CD4-positive, alpha-beta T cell treated with Interleukin-12 subunit alpha and Interleukin-12 subunit beta, for 1 hour (primary cell): ENCODE results near the gene ARIH1.
"Not testable (repeated sequence)": the region's sequence is repeated elsewhere in the genome, so short reads cannot be mapped to it uniquely, and the experiment has no call there.

Source experiments
- DNase-seq: peaks from one replicate; pipeline ENCODE4 v3.0.0-alpha.2; 2020

Gene ARIH1

GRCh38 chr15:72473614-72474465, at the start of gene ARIH1:
Gene ARIH1, plus strand, starts transcription at chr15:72474330. Its CDS starts 310 bp downstream, at chr15:72474640.
- peak; percentile 96 for DNase-seq

GRCh38 chr15:72426753-72427152, 47.4 kb upstream of the ARIH1 start:
- DNase-seq, result no peak

- no peak for DNase-seq
Measured at GRCh38 chr15:72437650-72438316, 36.3 kb upstream of the ARIH1 start.

GRCh38 chr15:72442848-72443247, 31.3 kb upstream of the ARIH1 start:
- DNase-seq, result not testable (repeated sequence)

GRCh38 chr15:72445426-72445825, 28.7 kb upstream of the ARIH1 start:
- no peak for DNase-seq

- DNase-seq, result no peak
Measured at GRCh38 chr15:72450805-72451204, 23.3 kb upstream of the ARIH1 start.

GRCh38 chr15:72451224-72451623, 22.9 kb upstream of the ARIH1 start:
- DNase-seq, result no peak

- no peak for DNase-seq
Measured at GRCh38 chr15:72456684-72457083, 17.4 kb upstream of the ARIH1 start.

- DNase-seq, result no peak
Measured at GRCh38 chr15:72460402-72460801, 13.7 kb upstream of the ARIH1 start.

GRCh38 chr15:72463702-72464101, 10.4 kb upstream of the ARIH1 start:
- DNase-seq, result no peak

- no peak for DNase-seq
Measured at GRCh38 chr15:72464251-72464650, 9.9 kb upstream of the ARIH1 start.

GRCh38 chr15:72468103-72468502, 6.0 kb upstream of the ARIH1 start:
- no peak for DNase-seq

GRCh38 chr15:72472992-72473610, 1.0 kb upstream of the ARIH1 start:
- peak; percentile 26 for DNase-seq

- peak; percentile 44 for DNase-seq
Measured at GRCh38 chr15:72474466-72474911, 359 bp downstream of the ARIH1 start.

GRCh38 chr15:72474912-72475628, 940 bp downstream of the ARIH1 start:
- peak; percentile 80 for DNase-seq

- no peak for DNase-seq
Measured at GRCh38 chr15:72475674-72476073, 1.5 kb downstream of the ARIH1 start.

GRCh38 chr15:72476330-72476729, 2.2 kb downstream of the ARIH1 start:
- DNase-seq, result not testable (repeated sequence)

GRCh38 chr15:72481015-72481659, 7.0 kb downstream of the ARIH1 start:
- no peak for DNase-seq

GRCh38 chr15:72482275-72482674, 8.1 kb downstream of the ARIH1 start:
- DNase-seq, result no peak

GRCh38 chr15:72483279-72483678, 9.1 kb downstream of the ARIH1 start:
- no peak for DNase-seq

- DNase-seq, result no peak
Measured at GRCh38 chr15:72486144-72486543, 12.0 kb downstream of the ARIH1 start.

GRCh38 chr15:72487070-72487797, 13.1 kb downstream of the ARIH1 start:
- no peak for DNase-seq
